ENCODE data around the gene BRI3BP. TPM values are rescaled to one million over a fixed set of nuclear protein-coding genes. Genes with fewer than 3 reads are reported as not detected.

Gene BRI3BP
- total and polyA plus RNA-seq, 9 of the 15 experiments (the other 6 are each of a cell fraction or from before 2014, with no cell fraction given): 12.3 to 25.0 (median 16.6) TPM

GRCh38 chr12:125065021-125065918, 71.8 kb downstream of the BRI3BP start, which contains the start of gene AACS (continued):
- TF ChIP-seq BRD9 (IDR thresholded peaks at IDR 0.05; ENCODE audit: low read depth, partially characterized antibody) (no peak), SAP30 (IDR thresholded peaks at IDR 0.05; ENCODE audit: borderline replicate concordance, insufficient read depth, low read depth, low read length, poor library complexity, severe bottlenecking) (no peak), RBM22 (IDR thresholded peaks at IDR 0.05; ENCODE audit: low read depth, low read length, poor library complexity, severe bottlenecking) (no peak), MAX (CRISPR knock-in tag; IDR thresholded peaks at IDR 0.05) (no peak; the same call in 1 of the 2 replicates), ZNF174 (CRISPR knock-in tag; IDR thresholded peaks at IDR 0.05) (no peak), ZNF143 (CRISPR knock-in tag; IDR thresholded peaks at IDR 0.05) (no peak), NUFIP1 (IDR thresholded peaks at IDR 0.05; ENCODE audit: partially characterized antibody) (no peak), SLC30A9 (CRISPR knock-in tag; IDR thresholded peaks at IDR 0.05) (no peak), SRF (CRISPR knock-in tag; IDR thresholded peaks at IDR 0.05) (no peak), RBFOX2 (IDR thresholded peaks at IDR 0.05; ENCODE audit: low read depth, low read length) (peak; percentile 83), KLF10 (CRISPR knock-in tag; IDR thresholded peaks at IDR 0.05) (no peak), ZNF311 (CRISPR knock-in tag; IDR thresholded peaks at IDR 0.05) (no peak), NCOA2 (IDR thresholded peaks at IDR 0.05; ENCODE audit: partially characterized antibody in 2 of 2) (no peak), NCOA4 (IDR thresholded peaks at IDR 0.05; ENCODE audit: partially characterized antibody) (no peak), KAT2B (IDR thresholded peaks at IDR 0.05; ENCODE audit: low read depth, low read length) (no peak), ZNF766 (CRISPR knock-in tag; conservative IDR thresholded peaks at IDR 0.05) (no peak), NONO (IDR thresholded peaks at IDR 0.05; ENCODE audit: low read depth in 2 of 2, low read length in 1 of 2) (peak in 1 of 2 experiments; percentile 17; a peak in 1 of 4 replicates)
- TF ChIP-seq, protein P1, sequence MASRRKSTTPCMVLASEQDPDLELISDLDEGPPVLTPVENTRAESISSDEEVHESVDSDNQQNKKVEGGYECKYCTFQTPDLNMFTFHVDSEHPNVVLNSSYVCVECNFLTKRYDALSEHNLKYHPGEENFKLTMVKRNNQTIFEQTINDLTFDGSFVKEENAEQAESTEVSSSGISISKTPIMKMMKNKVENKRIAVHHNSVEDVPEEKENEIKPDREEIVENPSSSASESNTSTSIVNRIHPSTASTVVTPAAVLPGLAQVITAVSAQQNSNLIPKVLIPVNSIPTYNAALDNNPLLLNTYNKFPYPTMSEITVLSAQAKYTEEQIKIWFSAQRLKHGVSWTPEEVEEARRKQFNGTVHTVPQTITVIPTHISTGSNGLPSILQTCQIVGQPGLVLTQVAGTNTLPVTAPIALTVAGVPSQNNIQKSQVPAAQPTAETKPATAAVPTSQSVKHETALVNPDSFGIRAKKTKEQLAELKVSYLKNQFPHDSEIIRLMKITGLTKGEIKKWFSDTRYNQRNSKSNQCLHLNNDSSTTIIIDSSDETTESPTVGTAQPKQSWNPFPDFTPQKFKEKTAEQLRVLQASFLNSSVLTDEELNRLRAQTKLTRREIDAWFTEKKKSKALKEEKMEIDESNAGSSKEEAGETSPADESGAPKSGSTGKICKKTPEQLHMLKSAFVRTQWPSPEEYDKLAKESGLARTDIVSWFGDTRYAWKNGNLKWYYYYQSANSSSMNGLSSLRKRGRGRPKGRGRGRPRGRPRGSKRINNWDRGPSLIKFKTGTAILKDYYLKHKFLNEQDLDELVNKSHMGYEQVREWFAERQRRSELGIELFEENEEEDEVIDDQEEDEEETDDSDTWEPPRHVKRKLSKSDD (conservative IDR thresholded peaks at IDR 0.05; ENCODE audit: low read length): no peak
- TF ChIP-seq, protein P2, sequence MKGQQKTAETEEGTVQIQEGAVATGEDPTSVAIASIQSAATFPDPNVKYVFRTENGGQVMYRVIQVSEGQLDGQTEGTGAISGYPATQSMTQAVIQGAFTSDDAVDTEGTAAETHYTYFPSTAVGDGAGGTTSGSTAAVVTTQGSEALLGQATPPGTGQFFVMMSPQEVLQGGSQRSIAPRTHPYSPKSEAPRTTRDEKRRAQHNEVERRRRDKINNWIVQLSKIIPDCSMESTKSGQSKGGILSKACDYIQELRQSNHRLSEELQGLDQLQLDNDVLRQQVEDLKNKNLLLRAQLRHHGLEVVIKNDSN (CRISPR knock-in tag; IDR thresholded peaks at IDR 0.05): no peak
- TF ChIP-seq, protein P3, sequence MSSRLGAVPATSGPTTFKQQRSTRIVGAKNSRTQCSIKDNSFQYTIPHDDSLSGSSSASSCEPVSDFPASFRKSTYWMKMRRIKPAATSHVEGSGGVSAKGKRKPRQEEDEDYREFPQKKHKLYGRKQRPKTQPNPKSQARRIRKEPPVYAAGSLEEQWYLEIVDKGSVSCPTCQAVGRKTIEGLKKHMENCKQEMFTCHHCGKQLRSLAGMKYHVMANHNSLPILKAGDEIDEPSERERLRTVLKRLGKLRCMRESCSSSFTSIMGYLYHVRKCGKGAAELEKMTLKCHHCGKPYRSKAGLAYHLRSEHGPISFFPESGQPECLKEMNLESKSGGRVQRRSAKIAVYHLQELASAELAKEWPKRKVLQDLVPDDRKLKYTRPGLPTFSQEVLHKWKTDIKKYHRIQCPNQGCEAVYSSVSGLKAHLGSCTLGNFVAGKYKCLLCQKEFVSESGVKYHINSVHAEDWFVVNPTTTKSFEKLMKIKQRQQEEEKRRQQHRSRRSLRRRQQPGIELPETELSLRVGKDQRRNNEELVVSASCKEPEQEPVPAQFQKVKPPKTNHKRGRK (tag; IDR thresholded peaks at IDR 0.05): no peak
